Fibroblast of lung (primary cell): ENCODE results near the gene IL1RN.

ENCODE experiments used
- CTCF ChIP-seq, 2 donors: IDR thresholded peaks in 1 of 2; conservative IDR thresholded peaks in 1 of 2; 1 replicate in 1 of 2; 2 replicates in 1 of 2; pipeline ENCODE4 v1.5.1; 2011 to 2012; ENCODE audit warnings: low read length in 2 of 2, control low read depth in 1 of 2, inconsistent platforms in 1 of 2, low read depth in 1 of 2, mild to moderate bottlenecking in 1 of 2
- EZH2 ChIP-seq: IDR thresholded peaks from 2 replicates; pipeline ENCODE4 v1.5.1; 2012; ENCODE audit warnings: low read length, control low read depth, mild to moderate bottlenecking; ENCODE audit errors: missing control alignments

GRCh38 chr2:113156278-113157117, 29.1 kb downstream of the IL1RN start:
- TF ChIP-seq CTCF (conservative IDR thresholded peaks at IDR 0.05 in 1 of 2, IDR thresholded peaks at IDR 0.05 in 1 of 2; ENCODE audit: low read depth in 1 of 2, low read length in 2 of 2) (no peak), EZH2 (no peak)
